HCT116 (cell line): ENCODE data around the gene POU2AF2. TPM values are rescaled to one million over a fixed set of nuclear protein-coding genes. Genes with fewer than 3 reads are reported as not detected.

Experiments used
- ATAC-seq: fragments of 200-7000 bp; cut with Tn5 transposase; 2 replicates; pipeline ENCODE4 v1.9.1; 2020; ENCODE audit warnings: mild to moderate bottlenecking, moderate library complexity
- BruUV-seq: library from RNA; stranded (reverse); fragments of 400-500 nt; replicated peaks from 2 replicates; lab custom pipeline; 2021; lab: Mats Ljungman, UMichigan
- CTCF ChIA-PET: fragments of 300-600 bp; sonication (Branson Sonifier 250); formaldehyde crosslinking; loops from one replicate; lab custom pipeline; 2021; ENCODE audit warnings: antibody characterized with exemption; lab: Charles Lee
- POLR2A ChIA-PET: fragments of 300-600, 350-600 bp; sonication (Branson Sonifier 250); formaldehyde crosslinking; loops from one replicate; lab custom pipeline; 2021; ENCODE audit warnings: antibody characterized with exemption; lab: Charles Lee
- RAD21 ChIA-PET, 2 experiments: fragments of 300-600 bp; sonication (Branson Sonifier 250); formaldehyde crosslinking; loops; one replicate each; lab custom pipeline; 2023; ENCODE audit warnings: low total read pairs in 2 of 2; ENCODE audit not compliant: uncharacterized antibody in 2 of 2, unreplicated experiment in 2 of 2, low non-redundant PET in 1 of 2; lab: Charles Lee
- DNase-seq: peaks from one replicate; pipeline ENCODE4 v3.0.0-alpha.2; 2010; ENCODE audit warnings: low read depth, low spot score
- H2AFZ ChIP-seq: fragments of 200-600 bp; shearing (Covaris generic), sonication (generic); 2 replicates; pipeline ENCODE4 v1.6.1; 2017; ENCODE audit warnings: low read depth, mixed run types, mixed read lengths, antibody characterized with exemption, low read length; ENCODE audit not compliant: poor library complexity, severe bottlenecking
- H3K27ac ChIP-seq: 2 replicates; pipeline ENCODE4 v1.5.1; 2012; ENCODE audit warnings: low read depth, low read length
- H3K27me3 ChIP-seq: fragments of 200-600 bp; sonication (generic); 2 replicates; pipeline ENCODE4 v1.6.1; 2016; ENCODE audit warnings: mixed run types, low read length, mixed read lengths; ENCODE audit not compliant: insufficient read depth
- H3K36me3 ChIP-seq, 2 experiments: fragments of 200-500 bp in 1 of 2; fragments of 200-600 bp in 1 of 2; sonication (Bioruptor generic) in 1 of 2; sonication (generic) in 1 of 2; 2 replicates each; pipeline versions ENCODE4 v1.5.1 to v1.6.1; 2014 to 2016; ENCODE audit warnings: low read length in 2 of 2, inconsistent platforms in 1 of 2, mixed read lengths in 1 of 2, mixed run types in 1 of 2; ENCODE audit not compliant: insufficient read depth in 2 of 2, control insufficient read depth in 1 of 2
- H3K4me1 ChIP-seq, 2 experiments: fragments of 200-600 bp in 1 of 2; sonication (generic) in 1 of 2; 2 replicates each; pipeline versions ENCODE4 v1.5.1 to v1.6.1; 2012 to 2017; ENCODE audit warnings: low read length in 2 of 2, inconsistent platforms in 1 of 2, mild to moderate bottlenecking in 1 of 2, mixed read lengths in 1 of 2, mixed run types in 1 of 2, moderate library complexity in 1 of 2; ENCODE audit not compliant: insufficient read depth in 2 of 2, control insufficient read depth in 1 of 2
- H3K4me2 ChIP-seq: fragments of 200-600 bp; sonication (generic); 2 replicates; pipeline ENCODE4 v1.6.1; 2017; ENCODE audit warnings: mixed run types, low read length, mixed read lengths
- H3K4me3 ChIP-seq, 2 experiments: fragments of 200-600 bp in 1 of 2; sonication (generic) in 1 of 2; replicated peaks in 1 of 2; 2 replicates each; pipeline ENCODE4 v1.5.1; 2011 to 2016; ENCODE audit warnings: low read length in 2 of 2, control low read depth in 1 of 2, low read depth in 1 of 2, mild to moderate bottlenecking in 1 of 2, mixed read lengths in 1 of 2, mixed run types in 1 of 2
- H3K79me2 ChIP-seq: fragments of 200-600 bp; sonication (generic); 2 replicates; pipeline ENCODE4 v1.6.1; 2017; ENCODE audit warnings: mild to moderate bottlenecking, mixed run types, low read length, moderate library complexity, mixed read lengths; ENCODE audit not compliant: insufficient read depth
- H3K9ac ChIP-seq: fragments of 200-600 bp; sonication (generic); 2 replicates; pipeline ENCODE4 v1.6.1; 2016; ENCODE audit warnings: low read length, mixed read lengths
- H3K9me2 ChIP-seq: fragments of 200-600 bp; sonication (generic), shearing (Covaris generic); 2 replicates; pipeline ENCODE4 v1.6.1; 2017; ENCODE audit warnings: mixed run types, mild to moderate bottlenecking, moderate library complexity; ENCODE audit not compliant: insufficient read depth
- H3K9me3 ChIP-seq, 2 experiments: fragments of 200-500 bp in 1 of 2; fragments of 200-600 bp in 1 of 2; sonication (Bioruptor generic) in 1 of 2; sonication (generic) in 1 of 2; 2 replicates each; pipeline ENCODE4 v1.6.1; 2014 to 2017; ENCODE audit warnings: low read length in 2 of 2, mixed read lengths in 2 of 2, inconsistent platforms in 1 of 2, low read depth in 1 of 2, mild to moderate bottlenecking in 1 of 2, mixed run types in 1 of 2, moderate library complexity in 1 of 2; ENCODE audit not compliant: control insufficient read depth in 1 of 2, insufficient read depth in 1 of 2
- H4K20me1 ChIP-seq: fragments of 200-600 bp; sonication (generic), shearing (Covaris generic); 2 replicates; pipeline ENCODE4 v1.6.1; 2017; ENCODE audit warnings: mixed run types, mild to moderate bottlenecking, moderate library complexity; ENCODE audit not compliant: insufficient read depth
- EZH2 ChIP-seq: fragments of 200-600 bp; sonication (generic); IDR thresholded peaks from 2 replicates; pipeline ENCODE4 v1.6.1; 2017; ENCODE audit warnings: antibody characterized with exemption, mixed run types
- POLR2AphosphoS5 ChIP-seq: IDR thresholded peaks from 2 replicates; pipeline ENCODE4 v1.6.1; 2011; ENCODE audit warnings: mild to moderate bottlenecking, low read depth, low read length, moderate library complexity
- SIN3A ChIP-seq: IDR thresholded peaks from 2 replicates; pipeline ENCODE4 v1.6.1; 2012; ENCODE audit warnings: low read depth
- SP1 ChIP-seq: IDR thresholded peaks from 2 replicates; pipeline ENCODE4 v1.6.1; 2012; ENCODE audit warnings: low read depth
- TCF7L2 ChIP-seq: IDR thresholded peaks from 2 replicates; pipeline ENCODE4 v1.7.0; 2011; ENCODE audit warnings: borderline replicate concordance, inconsistent platforms; ENCODE audit not compliant: insufficient read depth, insufficient read length; ENCODE audit errors: extremely low read depth
- YY1 ChIP-seq: IDR thresholded peaks from 2 replicates; pipeline ENCODE4 v1.6.1; 2011; ENCODE audit warnings: low read length, low read depth, moderate library complexity, mild to moderate bottlenecking; ENCODE audit not compliant: insufficient replicate concordance; ENCODE audit errors: extremely low read depth
- intact Hi-C: fragments of 100-400 bp; cut with micrococcal nuclease; formaldehyde crosslinking; loops from 2 replicates; pipeline ENCODE4 v1.10.0; 2022
- total RNA-seq: library from RNA; stranded (reverse); gene quantifications from one replicate; pipeline ENCODE4 v1.2.1, GENCODE V29; 2021; ENCODE audit not compliant: unreplicated experiment
- TF ChIP-seq, protein P1 (sequence below), 3 experiments: fragments of 200-600 bp in 1 of 3; sonication (generic) in 1 of 3; IDR thresholded peaks in 2 of 3; conservative IDR thresholded peaks in 1 of 3; 2 replicates each; pipeline ENCODE4 v1.5.1; 2012 to 2017; ENCODE audit warnings: low read depth in 2 of 3, low read length in 2 of 3, antibody characterized with exemption in 1 of 3, borderline replicate concordance in 1 of 3, control low read depth in 1 of 3, mild to moderate bottlenecking in 1 of 3, mixed read lengths in 1 of 3, mixed run types in 1 of 3, moderate library complexity in 1 of 3; ENCODE audit not compliant: insufficient read depth in 1 of 3
- TF ChIP-seq, protein P2 (sequence below): IDR thresholded peaks from 2 replicates; pipeline ENCODE4 v1.6.1; 2012; ENCODE audit warnings: low read depth

Gene POU2AF2
- total RNA-seq, 1 experiment from 2014 or later = not detected

DNA sequence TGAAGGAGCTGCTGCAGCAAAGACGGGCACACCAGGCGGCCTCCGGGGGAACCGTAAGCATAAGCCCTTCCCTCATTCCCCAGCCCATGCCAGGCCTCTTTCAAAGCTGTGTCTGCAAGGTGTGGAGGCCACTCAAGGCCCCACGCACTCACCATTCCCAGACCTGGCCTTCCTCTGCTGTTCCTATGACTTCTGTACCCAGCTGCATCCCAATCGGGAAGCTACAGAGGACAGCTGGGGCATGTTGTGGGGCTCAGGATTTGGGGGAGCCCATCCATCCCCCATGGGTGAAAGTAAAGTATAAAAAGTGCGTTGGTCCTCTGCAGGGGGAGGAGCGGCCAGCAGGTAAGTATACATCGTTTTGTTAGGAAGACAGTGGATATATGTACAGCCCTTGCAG lies 55.0 kb downstream of the POU2AF2 start:
- Histone ChIP-seq H3K9ac (no peak overlapping the region), H3K4me1 (no peaks in the 10 kb centered on the region), H3K4me2 (no peak overlapping the region), H3K4me3 (no peak overlapping the region), H3K79me2 (no peaks in the 10 kb centered on the region), H3K27me3 (peaks cover 10% of the 10 kb centered on the region), H4K20me1 (no peaks in the 10 kb centered on the region)
- ChIA-PET RAD21 (no interaction called here), POLR2A (no interaction called here)
- ATAC-seq = no peak
- DNase-seq = no peak
- intact Hi-C loops = no loop called here
- no TSS peak for BruUV-seq
- TF ChIP-seq, protein P1, sequence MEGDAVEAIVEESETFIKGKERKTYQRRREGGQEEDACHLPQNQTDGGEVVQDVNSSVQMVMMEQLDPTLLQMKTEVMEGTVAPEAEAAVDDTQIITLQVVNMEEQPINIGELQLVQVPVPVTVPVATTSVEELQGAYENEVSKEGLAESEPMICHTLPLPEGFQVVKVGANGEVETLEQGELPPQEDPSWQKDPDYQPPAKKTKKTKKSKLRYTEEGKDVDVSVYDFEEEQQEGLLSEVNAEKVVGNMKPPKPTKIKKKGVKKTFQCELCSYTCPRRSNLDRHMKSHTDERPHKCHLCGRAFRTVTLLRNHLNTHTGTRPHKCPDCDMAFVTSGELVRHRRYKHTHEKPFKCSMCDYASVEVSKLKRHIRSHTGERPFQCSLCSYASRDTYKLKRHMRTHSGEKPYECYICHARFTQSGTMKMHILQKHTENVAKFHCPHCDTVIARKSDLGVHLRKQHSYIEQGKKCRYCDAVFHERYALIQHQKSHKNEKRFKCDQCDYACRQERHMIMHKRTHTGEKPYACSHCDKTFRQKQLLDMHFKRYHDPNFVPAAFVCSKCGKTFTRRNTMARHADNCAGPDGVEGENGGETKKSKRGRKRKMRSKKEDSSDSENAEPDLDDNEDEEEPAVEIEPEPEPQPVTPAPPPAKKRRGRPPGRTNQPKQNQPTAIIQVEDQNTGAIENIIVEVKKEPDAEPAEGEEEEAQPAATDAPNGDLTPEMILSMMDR (IDR thresholded peaks at IDR 0.05 in 2 of 3, conservative IDR thresholded peaks at IDR 0.05 in 1 of 3; ENCODE audit: borderline replicate concordance in 1 of 3, insufficient read depth in 1 of 3, low read depth in 2 of 3, low read length in 2 of 3) = no peak
- no peak for TF ChIP-seq YY1
- no peak for TF ChIP-seq POLR2AphosphoS5
- no peak for TF ChIP-seq TCF7L2
- TF ChIP-seq EZH2 = no peak
- TF ChIP-seq SIN3A = no peak
- TF ChIP-seq, protein P2, sequence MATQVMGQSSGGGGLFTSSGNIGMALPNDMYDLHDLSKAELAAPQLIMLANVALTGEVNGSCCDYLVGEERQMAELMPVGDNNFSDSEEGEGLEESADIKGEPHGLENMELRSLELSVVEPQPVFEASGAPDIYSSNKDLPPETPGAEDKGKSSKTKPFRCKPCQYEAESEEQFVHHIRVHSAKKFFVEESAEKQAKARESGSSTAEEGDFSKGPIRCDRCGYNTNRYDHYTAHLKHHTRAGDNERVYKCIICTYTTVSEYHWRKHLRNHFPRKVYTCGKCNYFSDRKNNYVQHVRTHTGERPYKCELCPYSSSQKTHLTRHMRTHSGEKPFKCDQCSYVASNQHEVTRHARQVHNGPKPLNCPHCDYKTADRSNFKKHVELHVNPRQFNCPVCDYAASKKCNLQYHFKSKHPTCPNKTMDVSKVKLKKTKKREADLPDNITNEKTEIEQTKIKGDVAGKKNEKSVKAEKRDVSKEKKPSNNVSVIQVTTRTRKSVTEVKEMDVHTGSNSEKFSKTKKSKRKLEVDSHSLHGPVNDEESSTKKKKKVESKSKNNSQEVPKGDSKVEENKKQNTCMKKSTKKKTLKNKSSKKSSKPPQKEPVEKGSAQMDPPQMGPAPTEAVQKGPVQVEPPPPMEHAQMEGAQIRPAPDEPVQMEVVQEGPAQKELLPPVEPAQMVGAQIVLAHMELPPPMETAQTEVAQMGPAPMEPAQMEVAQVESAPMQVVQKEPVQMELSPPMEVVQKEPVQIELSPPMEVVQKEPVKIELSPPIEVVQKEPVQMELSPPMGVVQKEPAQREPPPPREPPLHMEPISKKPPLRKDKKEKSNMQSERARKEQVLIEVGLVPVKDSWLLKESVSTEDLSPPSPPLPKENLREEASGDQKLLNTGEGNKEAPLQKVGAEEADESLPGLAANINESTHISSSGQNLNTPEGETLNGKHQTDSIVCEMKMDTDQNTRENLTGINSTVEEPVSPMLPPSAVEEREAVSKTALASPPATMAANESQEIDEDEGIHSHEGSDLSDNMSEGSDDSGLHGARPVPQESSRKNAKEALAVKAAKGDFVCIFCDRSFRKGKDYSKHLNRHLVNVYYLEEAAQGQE = no peak
- no peak for TF ChIP-seq SP1
- TF ChIP-seq, all 23 proteins: peak for 0
- no peak overlapping the region for H3K27ac ChIP-seq
- no peaks in the 10 kb centered on the region for H3K36me3 ChIP-seq
- no peak overlapping the region for H2AFZ ChIP-seq
- no peaks in the 10 kb centered on the region for H3K9me3 ChIP-seq
- H3K9me2 ChIP-seq = no peaks in the 10 kb centered on the region
- CTCF ChIA-PET = no interaction called here
